GM19193 (cell line): ENCODE data around the gene PERCC1.

Source experiments
- POLR2A ChIP-seq: IDR thresholded peaks from 4 replicates; pipeline ENCODE4 v1.6.1; 2011; ENCODE audit not compliant: insufficient read depth, insufficient read length; ENCODE audit errors: extremely low read depth

The PERCC1 gene

DNA sequence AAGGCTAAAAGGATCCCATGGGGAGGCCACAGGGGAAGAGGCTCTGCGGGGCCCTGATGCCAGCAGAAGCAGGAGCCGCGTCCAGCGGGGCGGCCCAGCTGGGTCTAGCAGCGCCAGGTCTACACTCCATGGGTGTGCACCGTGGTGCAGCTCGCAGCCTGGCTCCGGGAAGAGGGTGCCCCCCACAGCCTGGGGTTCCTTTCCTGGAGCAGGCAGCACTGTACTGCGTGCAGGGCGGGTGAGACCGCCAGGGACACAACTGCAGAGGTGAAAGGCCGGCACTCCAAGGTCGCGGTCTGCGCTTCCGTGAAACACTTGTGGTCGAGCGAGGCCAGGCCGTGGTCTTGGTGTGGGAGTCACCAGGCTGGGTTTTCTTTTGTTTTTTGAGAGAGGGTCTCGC lies 20.0 kb downstream of the PERCC1 start:
- no peak for TF ChIP-seq POLR2A

- TF ChIP-seq POLR2A = no peak
Observed at GRCh38 chr16:1451702-1452392, 21.0 kb downstream of the PERCC1 start.

GRCh38 chr16:1452530-1452929 lies 21.7 kb downstream of the PERCC1 start:
- TF ChIP-seq POLR2A = no peak

DNA sequence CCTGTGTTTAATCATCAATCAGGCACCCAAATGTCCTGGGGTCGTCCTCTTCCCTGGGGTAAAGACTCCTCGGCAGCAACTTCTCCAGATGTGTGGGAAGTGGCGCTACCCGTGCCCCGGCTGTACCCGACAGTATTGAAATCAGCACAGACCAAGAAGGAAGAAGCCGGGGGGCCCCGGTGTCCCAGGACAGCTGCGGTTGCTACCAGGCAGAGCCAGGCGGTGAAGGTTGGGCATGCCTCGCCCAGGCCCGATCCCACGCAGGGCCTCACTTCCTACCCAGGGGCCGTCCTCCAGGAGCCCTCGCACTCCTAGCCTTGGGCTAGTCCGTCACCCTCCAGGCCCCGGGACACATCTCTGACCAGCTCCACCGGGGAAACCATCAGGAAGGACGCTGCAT lies 22.4 kb downstream of the PERCC1 start:
- no peak for TF ChIP-seq POLR2A

DNA sequence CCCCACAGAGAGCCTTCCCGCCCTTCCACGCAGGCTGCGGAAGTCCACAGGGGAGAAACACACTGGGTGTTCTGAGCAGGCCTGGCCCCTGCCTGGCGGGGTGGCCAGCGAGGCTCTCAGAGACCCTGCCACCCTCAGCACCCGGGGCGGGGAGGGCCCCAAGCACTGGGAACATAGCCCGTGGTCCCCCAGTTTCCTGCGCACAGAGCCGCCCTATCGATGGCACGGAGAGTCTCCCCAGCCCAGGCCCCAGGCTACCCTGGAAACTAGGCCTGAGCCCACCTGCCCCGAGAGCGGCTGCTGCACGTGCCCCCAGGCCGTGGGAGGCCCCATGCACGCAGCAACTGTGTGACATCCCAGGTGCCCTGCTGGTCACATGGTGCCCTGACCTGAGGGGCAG lies 23.7 kb downstream of the PERCC1 start:
- TF ChIP-seq POLR2A = no peak

- no peak for TF ChIP-seq POLR2A
Observed at GRCh38 chr16:1455190-1456171, 24.6 kb downstream of the PERCC1 start.

DNA sequence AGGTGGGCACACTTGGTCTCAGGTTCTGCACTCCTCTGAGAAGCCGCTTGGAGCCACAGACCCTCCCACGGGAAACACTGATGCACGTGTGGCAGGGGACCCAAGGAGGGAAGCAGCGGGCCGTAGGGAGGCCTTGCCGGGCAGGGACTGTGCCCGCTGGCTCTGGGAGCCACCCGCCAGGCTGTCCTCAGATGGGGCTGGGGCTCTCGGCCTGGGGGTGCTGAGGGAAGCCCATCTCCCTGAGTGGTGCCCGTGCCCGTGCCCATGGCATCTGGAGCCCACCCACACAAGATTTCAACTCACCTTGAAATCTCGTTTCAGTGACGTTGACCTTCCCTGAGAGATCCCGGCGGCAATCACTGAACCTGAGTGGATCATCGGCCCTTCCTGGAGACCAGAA lies 26.1 kb downstream of the PERCC1 start:
- no peak for TF ChIP-seq POLR2A

GRCh38 chr16:1457489-1458245 lies 26.8 kb downstream of the PERCC1 start:
- TF ChIP-seq POLR2A = no peak

GRCh38 chr16:1458336-1458976 lies 27.6 kb downstream of the PERCC1 start:
- TF ChIP-seq POLR2A = no peak

- no peak for TF ChIP-seq POLR2A
Observed at GRCh38 chr16:1458977-1459341, 28.1 kb downstream of the PERCC1 start.

- no peak for TF ChIP-seq POLR2A
Observed at GRCh38 chr16:1459967-1460366, 29.1 kb downstream of the PERCC1 start.

GRCh38 chr16:1460602-1461138 lies 29.8 kb downstream of the PERCC1 start:
- no peak for TF ChIP-seq POLR2A

- no peak for TF ChIP-seq POLR2A
Observed at GRCh38 chr16:1461146-1461545, 30.3 kb downstream of the PERCC1 start.

- no peak for TF ChIP-seq POLR2A
Observed at GRCh38 chr16:1464196-1464893, 33.5 kb downstream of the PERCC1 start.
